GM18526 (cell line): ENCODE results near the gene RREB1.

Experiments
- POLR2A ChIP-seq: IDR thresholded peaks from 3 replicates; pipeline ENCODE4 v1.6.1; 2011; ENCODE audit not compliant: insufficient read length; ENCODE audit errors: extremely low read depth

The RREB1 gene

GRCh38 chr6:7255918-7256317 lies 148.2 kb downstream of the RREB1 start:
- no peak for TF ChIP-seq POLR2A

- TF ChIP-seq POLR2A, result no peak
Measured at GRCh38 chr6:7256785-7257184, 149.0 kb downstream of the RREB1 start.

GRCh38 chr6:7257521-7258230 lies 149.9 kb downstream of the RREB1 start:
- no peak for TF ChIP-seq POLR2A

GRCh38 chr6:7258231-7258763 lies 150.5 kb downstream of the RREB1 start:
- no peak for TF ChIP-seq POLR2A

- TF ChIP-seq POLR2A, result no peak
Measured at GRCh38 chr6:7260291-7261031, 152.7 kb downstream of the RREB1 start.

GRCh38 chr6:7261032-7261841 lies 153.5 kb downstream of the RREB1 start:
- no peak for TF ChIP-seq POLR2A

GRCh38 chr6:7261852-7262461 lies 154.2 kb downstream of the RREB1 start:
- TF ChIP-seq POLR2A, result no peak

- no peak for TF ChIP-seq POLR2A
Measured at GRCh38 chr6:7262746-7263518, 155.2 kb downstream of the RREB1 start.

- TF ChIP-seq POLR2A, result no peak
Measured at GRCh38 chr6:7264041-7264440, 156.3 kb downstream of the RREB1 start.

- TF ChIP-seq POLR2A, result no peak
Measured at GRCh38 chr6:7264686-7265384, 157.1 kb downstream of the RREB1 start.

GRCh38 chr6:7267071-7267465 lies 159.3 kb downstream of the RREB1 start:
- no peak for TF ChIP-seq POLR2A

GRCh38 chr6:7267466-7268091 lies 159.8 kb downstream of the RREB1 start:
- TF ChIP-seq POLR2A, result no peak

- no peak for TF ChIP-seq POLR2A
Measured at GRCh38 chr6:7268362-7268761, 160.6 kb downstream of the RREB1 start.
